Stimulated activated CD8-positive, alpha-beta memory T cell treated with anti-CD3 and anti-CD28 coated beads, Interleukin-7, amount 100 ng/mL, for 24 hours (primary cell): ENCODE results near the gene HES6.

Experiments
- DNase-seq: peaks from one replicate; pipeline ENCODE4 v3.0.0-alpha.2; 2020; ENCODE audit warnings: low read depth

HES6 gene

DNA sequence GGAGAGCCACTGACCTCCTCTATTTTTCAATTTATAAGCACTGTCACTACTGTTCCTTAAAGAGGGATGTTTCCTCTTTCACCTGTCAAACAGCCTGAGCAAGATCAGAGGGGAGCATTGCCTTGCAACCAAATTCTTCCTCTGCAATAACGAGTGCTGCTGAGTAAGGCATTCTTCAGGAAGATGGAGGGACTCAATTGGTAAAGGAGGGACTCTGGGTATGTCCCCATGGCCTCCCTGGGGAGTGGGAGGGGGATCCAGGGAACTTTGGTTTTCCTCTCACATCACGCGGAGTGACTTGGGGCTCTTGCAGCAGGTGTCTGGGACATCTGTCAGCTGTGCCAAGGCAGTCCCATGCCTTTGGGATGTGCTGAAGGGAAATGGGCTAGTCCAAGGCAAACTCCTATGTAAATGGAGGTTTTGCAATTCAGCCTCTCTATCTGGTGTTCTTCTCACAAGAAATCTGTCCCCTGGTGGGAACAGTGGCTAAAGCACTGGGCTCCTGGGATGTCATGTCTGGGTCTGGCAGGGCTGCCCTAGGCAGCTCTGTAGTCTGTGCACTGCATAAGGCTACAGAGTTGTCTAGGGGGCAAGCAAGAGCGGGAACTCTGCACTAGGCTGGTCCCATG, 14.4 kb upstream of the HES6 start:
- DNase-seq = no peak

DNA sequence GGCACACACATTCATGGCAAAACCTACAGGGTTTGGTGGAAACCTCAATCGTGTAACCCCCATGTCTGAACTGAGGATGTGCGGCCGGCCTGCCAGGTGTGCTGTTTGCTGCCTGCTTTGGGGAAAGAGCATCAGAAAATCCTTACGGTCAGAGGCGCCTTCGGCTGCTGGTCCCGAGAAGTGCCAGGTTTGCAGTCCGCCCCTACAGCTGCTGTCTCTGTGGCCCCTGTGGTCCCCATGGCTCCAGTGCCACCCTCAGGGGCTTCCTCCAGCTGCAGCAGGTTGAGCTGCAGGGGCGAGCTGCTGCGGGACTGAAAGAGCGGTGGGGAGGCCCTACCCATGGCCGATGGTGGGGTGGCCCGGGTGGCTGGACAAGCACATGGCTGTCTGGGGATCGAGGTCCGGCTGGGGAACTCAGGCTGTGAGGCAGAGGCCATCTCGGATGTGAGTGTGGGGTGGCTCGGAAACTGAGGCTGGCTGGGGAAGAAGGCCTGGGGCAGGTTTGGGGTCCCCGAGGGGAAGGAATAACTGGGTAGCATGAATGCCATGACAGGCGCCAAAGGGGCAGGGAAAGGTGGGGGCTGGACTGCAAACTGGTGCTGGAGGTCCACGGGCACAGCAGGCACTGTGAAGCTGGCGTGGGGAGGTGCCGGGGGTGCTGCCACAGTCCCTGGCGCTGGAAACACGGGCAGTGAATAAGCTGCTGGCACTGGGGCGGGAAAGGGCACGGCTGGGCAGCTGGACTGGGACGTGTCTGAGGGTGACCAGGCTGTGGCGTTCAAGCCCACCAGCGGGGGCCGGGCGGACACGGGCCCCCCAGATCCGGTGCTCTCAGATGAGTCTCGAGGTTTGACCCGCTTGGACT, 13.2 kb upstream of the HES6 start:
- no peak for DNase-seq

DNA sequence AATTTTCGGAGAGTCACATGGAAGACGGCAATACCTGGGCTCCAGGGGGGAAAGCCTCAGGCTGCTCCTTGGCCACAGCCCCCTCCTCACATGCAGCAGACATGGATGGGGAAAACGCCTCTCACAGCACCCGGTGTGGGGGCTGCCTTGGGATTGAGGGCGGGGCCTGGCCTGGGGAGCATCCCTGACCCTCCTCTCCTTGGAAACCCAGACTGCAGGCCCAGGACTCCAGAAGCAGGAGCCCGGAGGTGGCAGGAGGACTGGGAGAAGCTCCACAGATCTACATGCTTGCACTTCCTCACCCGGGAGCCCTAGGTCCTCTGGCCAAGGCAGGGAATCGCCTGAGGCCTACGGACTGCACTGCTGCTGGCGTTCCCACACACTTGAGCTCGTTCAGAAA, 12.1 kb upstream of the HES6 start:
- no peak for DNase-seq

DNA sequence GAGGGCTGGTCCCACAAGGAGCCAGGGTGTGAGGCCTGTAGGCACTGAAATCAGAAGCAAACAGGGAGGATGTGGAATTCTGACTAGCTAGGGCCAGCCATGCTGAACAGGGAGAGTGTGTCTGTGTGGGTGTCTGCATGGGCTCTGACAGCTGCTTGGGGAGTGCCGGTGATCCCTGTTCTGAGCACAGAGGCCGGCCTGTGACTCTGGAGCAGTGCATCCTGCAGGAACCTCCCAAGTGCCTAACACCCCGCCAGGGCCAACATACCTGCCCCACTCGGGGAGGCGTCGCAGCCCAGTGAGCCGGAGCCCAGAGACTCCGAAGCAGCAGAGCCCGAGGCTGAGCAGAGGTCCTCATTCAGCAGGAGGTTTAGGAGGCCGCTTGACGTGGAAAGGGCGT, 11.5 kb upstream of the HES6 start:
- no peak for DNase-seq

DNA sequence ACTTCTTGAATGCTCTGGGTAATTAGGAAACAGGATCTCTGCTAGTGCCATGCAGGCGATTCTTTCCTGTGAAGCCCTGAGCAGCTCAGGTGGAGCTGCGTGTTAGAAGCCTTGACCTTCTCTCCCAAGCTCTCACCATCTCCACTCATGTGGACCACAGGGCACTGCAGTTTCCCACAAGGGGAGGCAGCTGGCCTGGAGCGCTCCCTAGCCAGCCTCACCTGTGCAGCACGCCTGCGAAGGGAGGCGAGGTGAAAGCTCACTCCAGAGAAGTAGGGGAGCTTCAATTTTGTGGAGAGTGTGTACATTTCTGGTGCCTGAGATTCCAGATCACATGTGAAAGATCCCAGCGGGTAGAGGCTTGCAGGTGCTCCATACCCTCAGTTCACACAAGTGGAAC, 11.1 kb upstream of the HES6 start:
- no peak for DNase-seq

DNA sequence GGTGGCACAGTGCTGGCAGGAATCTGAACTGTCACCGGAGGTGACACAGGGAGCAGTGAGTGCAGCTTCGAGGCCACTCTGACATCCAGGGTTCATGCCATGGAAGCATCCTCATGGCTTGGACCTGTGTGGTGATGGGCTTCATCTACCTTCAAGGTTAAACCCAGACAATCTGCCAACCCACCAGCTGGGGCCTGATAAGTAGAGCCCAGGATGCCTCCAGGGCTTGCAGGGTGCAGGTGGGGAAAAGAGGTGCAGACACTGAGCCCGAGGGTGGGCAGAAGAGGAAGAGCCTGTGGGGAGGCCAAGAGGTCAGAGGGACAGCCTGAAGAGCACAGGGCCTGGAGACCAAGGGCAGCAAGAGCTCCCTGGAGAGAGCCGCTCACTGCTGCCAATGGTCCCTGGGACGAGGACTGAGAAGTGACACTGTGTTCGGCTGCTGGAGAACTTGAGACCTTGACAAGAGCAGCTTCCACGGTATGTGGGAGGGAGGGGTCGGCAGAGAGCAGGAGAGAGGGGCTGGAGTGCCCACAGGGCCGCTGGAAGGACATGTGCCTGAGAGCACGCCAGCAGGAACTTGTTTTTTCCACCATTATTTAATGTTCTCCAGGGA, 8.1 kb upstream of the HES6 start:
- DNase-seq = no peak

DNA sequence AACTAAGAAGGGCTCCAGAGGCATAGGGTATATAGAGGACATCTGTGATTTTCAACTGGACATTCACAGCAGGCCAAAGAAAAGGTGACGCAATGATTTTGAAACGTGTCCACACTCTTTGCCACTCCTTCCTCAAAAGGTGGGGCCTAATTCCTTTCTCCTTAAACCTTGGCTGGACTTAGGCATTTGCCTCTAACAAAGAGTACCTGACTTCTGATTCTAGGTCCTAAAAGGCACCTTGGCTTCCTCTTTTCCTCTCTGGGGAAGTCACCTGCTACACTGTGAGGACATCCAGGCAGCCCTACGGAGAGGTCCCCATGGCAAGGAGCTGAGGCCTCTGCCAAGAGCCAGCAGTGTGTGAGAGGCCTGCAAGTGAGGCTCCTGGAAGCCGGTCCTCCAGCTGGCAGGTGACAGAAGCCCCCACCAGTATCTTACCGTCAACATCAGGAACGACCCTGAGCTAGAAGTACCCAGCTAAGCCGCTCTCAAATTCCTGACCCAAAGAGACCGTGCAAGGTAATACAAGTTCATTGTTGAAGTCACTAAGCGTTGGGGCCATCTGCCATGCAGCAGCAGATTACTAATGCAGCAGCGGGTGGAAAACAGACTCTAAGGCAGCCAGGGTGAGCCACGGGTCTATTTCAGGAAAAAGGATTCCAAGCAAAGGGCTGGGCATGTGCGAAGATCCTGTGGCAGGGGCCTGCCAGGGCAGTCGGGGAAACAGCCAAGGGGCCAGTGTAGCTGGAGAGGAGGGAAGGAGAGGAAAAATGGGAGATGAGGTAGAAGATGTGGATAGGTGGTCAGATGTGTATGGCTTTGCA, 7.4 kb upstream of the HES6 start:
- no peak for DNase-seq

DNA sequence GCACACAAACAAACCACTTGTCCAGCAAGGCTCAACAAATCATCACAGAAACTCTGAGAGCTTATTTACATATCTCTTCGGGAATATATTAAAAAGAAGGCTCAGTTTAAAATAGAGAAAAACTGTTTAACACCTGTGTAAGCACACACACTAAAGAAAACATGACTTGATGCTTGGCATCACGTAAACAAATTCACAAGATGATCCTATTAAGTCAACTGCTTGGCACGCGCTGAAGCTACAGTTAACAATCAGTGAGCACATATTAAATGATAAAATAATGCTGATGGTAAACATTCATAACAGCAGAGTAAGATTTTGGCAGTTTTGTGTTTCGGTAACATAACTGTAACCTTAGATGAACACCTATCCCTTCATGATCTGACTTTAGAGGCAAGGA, 4.3 kb upstream of the HES6 start:
- DNase-seq = no peak

DNA sequence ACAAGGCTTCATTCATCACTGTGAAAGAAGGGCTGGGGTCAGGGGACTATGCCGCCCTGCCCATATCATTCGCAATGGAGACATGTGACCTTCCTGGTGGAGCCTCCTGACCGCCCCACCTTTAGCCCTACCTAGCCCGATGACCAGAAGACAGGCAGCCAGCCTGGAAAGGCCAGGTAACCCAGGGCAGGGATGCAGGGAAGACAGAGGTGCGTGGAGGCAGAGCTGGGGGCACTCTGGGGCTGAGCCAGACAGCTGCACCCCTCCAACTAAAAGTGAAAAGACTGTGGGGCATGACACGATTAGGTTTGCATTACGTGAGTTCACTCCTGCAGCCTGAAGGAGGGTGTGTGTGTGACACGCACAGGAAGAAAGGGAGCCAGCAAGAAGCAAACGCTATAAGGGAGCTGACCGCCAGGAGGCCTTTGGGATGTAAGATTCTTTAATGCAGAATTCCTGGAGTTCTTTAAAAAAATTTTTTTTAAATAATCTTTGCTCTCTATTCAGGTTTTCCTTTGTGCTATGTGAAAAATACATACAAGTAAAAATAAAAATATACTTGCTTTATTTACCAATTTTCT, 3.7 kb upstream of the HES6 start:
- DNase-seq = no peak

DNA sequence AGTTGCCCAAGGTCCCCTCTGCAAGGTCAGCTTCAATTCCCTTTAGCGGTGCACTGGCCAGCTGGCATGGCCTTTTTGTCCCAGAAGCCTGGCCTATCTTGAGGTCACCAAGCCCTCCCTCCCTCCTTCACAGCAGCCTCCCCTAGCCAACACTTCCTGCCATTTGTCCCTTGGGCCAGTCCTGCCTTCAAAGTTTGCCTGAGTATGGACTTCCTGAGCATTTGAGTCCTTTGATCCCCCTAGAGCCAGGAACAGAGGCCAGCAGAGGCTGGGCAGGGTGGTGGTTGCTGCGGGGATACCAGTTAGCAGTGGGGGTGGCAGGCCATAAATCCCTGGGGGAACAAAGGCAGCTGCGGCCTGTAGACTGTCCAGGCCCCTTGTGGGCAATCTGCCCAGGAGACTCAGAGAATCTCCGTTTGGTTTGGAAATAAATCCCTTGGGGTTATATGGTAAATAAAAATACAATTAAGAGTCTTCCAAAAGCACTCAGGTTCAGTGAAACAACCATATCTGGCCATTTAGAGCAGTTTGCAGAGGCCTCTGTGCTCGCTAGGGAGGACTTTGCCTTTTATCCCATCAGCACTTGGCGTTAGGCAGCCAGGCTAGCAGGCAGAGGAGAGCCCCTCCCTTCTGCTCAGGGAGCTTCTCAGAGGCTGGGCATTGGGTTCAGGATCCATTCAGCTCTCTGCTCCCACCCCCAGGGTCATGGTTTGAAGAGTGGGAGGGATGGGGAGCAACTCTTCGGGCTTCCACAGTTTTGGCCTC, 3.1 kb upstream of the HES6 start:
- DNase-seq = no peak

DNA sequence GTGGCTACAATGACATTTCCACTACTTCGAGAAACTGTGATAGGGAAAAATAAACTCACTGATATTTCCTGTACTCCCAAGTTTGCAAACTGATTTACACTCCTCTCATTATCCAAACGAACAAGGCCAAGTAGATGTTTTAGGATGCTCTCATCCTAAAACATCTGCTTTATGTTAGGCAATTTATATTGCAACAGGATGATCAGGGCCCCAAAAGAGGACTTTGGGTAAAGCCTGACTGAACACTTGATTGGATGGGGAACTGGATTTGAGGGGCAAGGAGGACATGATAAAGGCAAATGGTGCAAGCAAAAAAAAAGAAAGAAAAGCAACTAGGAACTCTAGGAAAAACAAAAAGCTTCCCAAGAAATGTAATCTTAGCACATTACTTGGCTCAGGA, 2.1 kb upstream of the HES6 start:
- no peak for DNase-seq

DNA sequence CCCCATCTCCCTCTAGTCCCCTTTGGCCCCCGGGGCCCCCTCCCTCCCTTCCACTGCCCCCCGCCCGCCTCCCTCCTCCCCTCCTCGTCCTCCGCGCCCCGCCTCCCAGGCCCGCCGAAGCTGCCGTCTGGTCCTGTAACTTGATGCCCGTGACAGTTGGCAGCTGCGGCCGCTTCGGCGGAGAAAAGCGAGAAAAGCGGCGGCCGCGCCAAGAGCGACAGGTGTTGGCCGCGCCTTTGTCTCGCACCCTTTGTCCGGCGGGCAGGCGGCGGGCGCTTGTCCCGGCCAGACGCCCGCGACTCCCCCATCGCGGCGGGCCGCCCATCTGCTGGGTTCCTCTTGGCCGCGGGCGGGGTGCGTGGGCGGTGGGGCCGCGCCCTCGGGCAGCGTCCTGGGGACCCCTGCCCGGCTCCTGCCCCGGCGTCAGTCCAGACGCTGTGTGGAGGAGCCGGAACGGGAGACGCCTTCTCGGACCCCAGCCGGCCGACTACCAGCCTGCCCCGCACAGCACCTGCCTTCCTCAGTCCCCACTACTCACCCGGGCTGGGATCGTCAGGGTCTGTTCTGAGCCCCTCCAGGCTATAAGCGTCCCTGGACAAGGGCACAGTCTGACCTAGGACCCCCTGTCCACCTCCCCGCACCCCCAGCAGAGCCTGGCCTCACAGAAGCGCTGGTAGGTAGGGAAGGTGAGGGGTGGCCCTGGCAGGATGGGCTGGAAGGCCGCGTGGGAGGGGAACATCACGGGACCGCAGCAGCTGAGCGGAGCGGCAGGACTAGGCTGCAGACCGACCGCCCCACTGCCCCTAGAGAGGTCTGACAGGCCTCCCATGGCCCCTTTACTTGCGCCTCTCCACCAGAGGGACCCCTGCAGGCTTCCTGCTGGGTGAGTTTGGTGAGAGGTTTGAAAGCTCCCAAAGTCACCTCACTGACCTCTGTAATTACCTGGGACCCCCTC, 1.2 kb upstream of the HES6 start:
- no peak for DNase-seq

DNA sequence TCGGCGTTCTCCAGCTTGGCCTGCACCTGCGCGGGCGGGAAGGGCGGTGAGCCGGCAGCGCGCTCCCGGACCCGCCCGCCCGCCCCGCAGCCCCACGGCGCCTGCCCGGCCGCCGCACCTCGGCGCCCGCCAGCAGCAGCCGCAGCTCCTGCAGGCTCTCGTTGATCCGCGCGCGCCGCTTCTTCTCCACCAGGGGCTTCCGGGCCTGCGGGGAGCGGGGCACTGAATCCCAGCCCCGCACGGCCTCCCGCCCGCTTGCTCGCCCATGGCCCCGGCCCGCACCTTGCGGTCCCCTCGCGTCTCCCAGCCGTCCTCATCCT, 335 bp downstream of the HES6 start:
- no peak for DNase-seq

DNA sequence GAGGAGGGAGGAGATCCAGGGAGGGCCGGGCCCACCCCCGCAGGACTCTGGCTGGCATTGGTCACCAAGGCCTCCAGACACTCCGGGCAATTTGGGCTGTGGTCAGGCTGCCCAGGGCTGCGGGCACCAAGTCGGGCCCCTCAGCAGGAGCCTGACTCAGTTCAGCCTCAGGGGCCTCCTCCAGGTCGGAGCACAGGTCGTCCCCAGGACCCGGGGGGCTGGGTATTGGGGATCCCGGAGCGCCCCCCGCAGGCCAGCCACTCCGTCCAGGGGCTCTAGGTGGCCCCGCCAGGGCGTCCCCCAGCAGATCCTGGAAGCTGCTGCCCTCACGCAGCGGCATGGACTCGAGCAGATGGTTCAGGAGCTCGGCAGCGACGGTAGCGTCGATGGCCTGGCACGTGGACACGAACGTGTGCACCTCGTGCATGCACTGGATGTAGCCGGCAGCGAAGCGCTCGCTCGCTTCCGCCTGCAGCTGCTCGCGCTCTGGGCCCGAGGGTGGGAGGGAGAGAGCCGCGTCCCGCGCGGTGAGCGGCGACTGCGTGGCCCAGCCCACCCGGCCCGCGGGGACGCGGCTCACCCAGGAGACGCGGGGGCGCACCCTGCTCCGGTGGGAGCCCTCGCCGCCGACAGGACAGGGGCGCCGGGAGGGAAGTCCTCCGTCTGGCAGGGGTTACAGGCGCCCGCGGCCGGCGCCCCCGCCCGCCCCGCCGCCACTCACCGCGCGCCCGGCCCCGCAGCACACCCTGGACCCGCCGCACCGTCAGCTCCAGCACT, 884 bp downstream of the HES6 start:
- DNase-seq = no peak

DNA sequence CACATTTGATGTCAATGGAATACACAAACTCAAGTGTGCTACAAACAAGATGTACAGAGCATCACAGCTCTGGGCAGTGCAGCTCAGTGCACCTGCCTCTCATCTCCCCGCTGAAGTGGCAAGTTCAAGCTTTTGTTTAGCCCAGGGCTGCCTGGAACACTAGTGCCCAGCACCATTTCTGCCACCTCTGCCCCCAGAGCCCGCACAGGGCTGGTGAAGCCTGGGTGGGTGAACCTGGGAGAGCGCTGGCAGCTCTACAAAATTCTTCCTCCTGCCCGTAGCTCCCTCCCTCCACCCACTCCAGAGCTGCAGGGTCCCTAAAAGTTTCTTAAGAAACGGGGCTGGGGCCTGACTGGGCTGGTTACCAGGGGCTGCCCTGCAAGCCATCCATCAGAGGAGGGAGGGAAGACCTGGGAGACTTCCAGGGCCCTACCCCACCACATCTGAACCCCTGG, 1.5 kb downstream of the HES6 start:
- no peak for DNase-seq

DNA sequence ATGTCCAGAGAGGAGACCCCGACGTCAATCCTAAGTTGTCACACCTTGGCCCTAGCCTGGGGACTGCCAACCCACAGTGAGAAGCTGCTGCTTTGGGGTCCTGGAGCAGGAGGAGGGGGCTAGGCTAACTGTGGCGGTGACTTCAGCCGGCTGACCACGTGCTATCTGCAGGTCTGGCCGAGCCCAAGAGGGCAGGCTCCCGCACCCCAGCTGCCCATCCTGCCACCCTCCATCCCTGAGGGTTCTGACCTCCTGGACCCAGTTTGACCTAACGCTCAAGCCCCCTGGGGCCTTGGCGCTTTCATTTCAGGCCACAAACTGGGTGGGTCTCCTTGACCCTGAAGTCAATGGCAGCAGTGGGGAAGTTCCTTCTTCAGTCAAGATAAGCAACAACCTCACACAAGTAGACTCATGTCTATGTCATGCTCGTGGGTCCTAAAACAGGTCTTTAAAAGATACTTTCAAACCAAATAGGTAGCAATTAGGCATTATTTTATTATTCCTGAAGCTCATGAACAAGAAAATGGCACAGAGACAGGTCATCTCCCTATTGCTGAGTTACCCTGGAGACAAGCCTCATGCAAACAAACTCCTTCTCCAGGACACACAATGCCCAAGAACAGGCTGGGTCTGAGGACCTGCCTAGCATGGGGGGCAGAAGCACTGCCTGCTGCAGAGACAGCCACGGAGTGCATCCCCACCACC, 2.3 kb downstream of the HES6 start:
- DNase-seq = no peak

DNA sequence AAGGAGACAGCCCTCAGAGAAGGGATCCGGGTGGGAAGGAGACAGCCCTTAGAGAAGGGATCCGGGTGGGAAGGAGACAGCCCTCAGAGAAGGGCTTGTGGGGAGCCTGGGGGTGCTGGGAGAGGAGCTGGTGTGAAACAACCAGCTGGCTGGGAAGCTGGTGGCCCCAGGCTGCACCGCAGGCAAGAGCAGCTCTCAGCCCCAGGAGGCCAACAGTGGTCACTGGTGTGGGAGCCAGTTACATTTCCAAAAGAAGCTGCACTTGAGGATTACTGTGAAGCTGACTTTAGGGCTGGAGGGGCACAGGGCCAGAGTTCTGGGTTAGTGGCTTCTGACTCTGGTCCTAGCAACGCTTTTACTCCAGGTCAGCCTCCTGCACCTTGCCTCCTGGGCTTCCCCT, 3.3 kb downstream of the HES6 start:
- no peak for DNase-seq

DNA sequence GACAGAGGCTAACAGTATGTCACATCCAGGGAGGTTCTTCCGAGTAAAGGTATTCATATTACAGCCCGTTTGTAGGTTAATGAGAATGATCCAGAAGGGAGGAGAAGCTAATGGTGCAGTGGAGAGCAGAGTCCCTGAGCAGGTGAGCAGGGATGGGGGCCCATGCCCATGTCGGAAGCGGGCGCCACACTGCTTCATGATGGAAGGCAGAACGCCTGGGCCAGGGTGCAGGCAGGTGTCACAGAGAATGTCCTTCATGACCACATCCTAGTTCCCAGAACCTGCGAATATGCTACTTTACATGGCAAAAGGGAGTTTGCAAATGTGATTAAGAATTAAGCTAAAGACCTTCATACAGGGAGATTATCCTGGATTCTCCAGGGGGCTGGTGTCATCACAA, 4.0 kb downstream of the HES6 start:
- DNase-seq = no peak

DNA sequence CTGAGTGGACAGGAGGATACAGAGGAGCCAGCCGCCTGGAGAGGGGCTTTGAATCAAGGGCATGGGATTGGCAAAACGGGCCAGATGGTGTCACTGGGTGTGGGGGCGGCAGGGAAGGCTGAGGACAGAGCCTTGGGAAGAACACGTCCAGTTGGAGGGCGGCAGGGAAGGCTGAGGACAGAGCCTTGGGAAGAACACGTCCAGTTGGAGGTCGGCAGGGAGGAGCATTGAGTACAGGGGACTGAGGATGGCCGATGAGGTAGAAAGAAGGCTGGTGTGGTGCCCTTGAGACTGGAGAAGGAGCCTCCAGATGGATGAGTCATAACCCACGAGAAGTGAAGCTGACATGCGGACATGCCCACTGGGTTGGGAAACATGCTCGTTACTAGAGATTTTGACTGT, 4.5 kb downstream of the HES6 start:
- DNase-seq = no peak
